NCI-H1417 treated with DMSO at 0.1 percent for 48 hours (cell line): ENCODE measurements around the gene ACTN4.

Experiments
- DNase-seq: peaks from one replicate; lab custom pipeline; 2025; lab: John Stamatoyannopoulos, UW

Gene ACTN4

DNA sequence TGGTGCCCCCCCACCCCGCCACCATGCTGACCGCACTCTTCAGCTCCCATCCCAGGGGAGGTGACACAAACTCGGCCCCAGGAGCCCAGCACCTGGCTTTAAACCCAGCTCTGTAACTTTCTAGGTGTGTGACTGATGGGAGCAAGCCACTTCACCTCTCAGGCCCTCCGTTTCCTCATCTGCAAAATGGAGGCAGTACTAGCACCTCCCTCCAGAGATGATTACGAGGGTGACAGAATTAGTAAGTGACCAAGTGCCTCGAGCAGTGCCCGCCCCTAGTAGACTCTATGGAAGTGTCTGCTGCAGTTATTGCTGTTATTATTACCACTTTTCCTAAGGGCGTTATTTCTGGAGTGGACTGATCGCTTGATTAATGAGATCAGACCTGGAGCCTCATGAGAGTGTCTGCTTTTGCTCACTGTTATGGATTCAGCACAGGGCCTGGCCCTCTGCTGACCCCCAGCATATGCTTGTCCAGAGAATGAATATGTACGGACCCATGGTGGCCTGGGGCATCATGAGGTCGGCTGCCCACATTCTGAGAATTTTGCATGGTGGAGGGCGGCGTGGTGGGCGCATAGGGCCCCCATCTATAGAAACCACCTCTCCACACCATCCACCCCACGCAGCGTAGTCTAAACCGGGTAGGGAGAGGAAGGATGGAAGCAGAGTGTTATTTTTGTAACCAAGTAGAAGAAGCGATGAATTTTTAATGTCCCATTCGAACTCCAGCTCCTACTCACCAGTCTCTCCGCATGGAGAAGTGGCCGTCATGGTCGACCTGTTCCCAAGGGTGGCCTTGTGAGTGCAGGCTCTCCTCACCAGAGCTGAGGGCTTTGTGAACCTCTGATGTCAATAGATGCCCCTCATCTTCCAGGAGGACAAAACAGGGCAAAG, 48.6 kb downstream of the ACTN4 start:
- no peak for DNase-seq

- no peak for DNase-seq
These were observed 49.2 kb downstream of the ACTN4 start for GRCh38 chr19:38696729-38697055.

DNA sequence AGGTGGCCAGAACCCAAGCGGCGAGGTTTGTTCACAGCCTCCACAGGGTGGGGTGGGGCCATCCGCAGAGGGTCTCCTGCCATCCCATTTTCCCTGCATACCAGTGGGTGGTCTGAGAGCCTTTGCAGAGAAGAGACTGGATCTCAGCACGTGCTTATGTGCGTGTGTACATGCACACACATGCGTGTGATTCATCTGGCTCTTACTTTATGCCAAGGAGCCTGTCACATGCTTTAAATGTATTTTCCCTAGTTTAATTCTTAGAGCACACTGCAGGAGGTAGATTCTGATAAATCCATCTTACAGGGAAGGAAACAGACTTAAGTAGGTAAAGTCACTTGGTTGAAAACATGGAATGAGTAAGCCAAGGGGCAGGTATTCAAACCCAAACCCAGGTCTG, 49.7 kb downstream of the ACTN4 start:
- DNase-seq: no peak

- DNase-seq: no peak
These were observed 50.2 kb downstream of the ACTN4 start for GRCh38 chr19:38697641-38698071.

GRCh38 chr19:38698225-38699026, 51.0 kb downstream of the ACTN4 start:
- DNase-seq: no peak

- DNase-seq: no peak
These were observed 51.5 kb downstream of the ACTN4 start for GRCh38 chr19:38699027-38699346.

- DNase-seq: no peak
These were observed 52.3 kb downstream of the ACTN4 start for GRCh38 chr19:38699647-38700349.

GRCh38 chr19:38700350-38700901, 53.0 kb downstream of the ACTN4 start:
- DNase-seq: no peak

- no peak for DNase-seq
These were observed 53.5 kb downstream of the ACTN4 start for GRCh38 chr19:38700902-38701454.

GRCh38 chr19:38701455-38702063, 54.1 kb downstream of the ACTN4 start:
- no peak for DNase-seq

GRCh38 chr19:38702278-38702677, 54.8 kb downstream of the ACTN4 start:
- no peak for DNase-seq

DNA sequence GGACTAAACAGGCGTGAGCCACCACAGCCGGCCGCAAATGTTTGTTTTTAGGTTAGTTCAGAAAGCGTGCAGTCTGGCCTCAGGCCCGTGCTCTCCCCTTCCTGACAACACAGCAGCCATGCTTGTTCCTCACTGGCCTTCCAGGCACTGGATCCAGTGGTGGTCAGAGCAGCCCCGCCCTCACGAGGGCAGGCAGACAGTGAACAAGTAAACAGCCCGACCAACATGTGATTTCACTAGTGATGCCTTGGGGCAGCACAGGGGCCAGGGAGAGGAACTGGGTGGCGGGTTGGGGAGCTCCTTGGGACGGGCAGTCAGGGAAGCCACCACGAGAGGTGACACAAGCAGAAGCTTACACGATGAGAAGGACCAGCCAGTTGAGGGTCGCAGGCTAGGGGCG, 56.1 kb downstream of the ACTN4 start:
- no peak for DNase-seq

DNA sequence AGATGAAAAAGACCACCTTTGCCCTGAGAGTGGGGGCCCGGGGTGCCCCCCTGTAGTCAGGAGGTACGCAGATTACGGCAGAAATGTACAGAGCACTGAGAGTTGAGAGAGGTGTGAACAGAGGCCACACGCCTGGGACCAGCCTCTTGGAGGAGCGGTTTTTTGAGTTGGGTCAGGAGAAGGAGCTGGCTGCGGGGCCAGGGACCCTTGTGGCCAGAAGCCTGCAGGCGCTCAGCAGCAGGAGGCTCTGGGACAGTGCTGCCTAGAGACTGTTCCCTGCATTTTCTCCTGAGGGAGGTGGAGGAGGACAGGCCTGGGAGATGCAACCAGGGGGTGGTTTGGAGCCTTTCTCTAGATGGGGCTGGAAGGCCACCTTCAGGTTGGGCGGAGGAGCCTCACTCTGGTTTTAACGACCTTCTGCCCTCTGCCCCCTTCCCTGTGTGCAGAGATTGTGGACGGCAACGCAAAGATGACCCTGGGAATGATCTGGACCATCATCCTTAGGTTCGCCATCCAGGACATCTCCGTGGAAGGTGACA, 57.1 kb downstream of the ACTN4 start:
- no peak for DNase-seq

GRCh38 chr19:38705197-38706019, 58.0 kb downstream of the ACTN4 start:
- no peak for DNase-seq

GRCh38 chr19:38706792-38707511, 59.5 kb downstream of the ACTN4 start:
- DNase-seq: no peak

DNA sequence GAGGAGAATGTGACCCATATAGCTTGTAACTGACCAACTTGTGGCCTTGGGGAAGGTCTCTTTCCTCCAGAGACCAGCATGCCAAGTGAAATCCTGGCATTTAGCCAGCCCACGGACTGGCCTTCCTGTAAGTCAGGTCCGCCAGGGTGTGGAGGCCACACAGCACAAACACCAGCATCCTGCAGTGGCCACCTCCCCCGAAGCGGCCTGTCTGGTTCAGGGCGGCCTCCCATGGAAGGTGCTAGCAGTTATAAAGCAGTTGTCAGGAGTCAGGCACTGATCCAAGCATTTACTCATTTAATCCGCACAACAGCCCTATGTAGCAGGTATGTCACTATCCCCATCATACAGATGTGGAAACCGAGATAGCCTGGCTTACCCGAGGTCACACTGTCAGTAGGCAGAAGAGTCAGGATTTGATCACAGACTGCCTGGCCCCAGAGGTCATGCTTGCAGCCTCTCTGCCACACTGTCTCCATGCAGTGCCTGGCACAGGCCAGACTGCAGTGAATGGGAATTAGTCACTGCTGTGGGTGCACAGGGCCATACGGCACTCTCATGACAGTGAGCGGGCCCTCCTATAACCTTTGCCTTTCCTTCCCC, 60.2 kb downstream of the ACTN4 start:
- DNase-seq: no peak

DNA sequence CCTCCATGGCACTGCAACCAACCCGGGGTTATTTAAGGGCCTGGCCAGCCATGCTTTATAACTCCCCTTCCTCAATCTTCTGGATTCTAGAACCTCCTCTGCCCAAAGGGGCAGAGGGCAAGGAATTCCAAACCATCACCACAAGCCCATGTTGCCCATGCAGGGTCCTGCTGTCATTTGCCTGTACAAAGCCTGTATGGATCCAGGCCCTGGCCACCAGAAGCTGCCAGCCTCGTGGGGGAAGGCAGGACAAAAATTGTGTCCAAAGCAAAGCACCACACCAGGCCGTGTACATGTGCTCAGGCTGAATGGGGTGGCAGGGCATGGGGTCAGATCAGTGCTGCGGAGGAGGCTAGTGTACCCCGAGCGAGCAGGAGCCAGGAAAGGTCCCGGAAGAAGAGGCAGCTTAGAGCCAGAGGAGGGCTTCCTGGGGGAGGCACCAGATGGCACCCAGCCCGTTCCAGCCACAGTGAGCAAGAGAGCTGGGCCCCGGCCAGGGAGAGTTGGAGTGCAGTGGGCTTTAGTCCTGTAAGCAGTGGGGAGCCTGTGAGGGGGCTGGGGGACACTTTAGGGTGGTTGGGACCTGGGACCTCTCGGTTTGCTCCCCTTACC, 61.1 kb downstream of the ACTN4 start:
- DNase-seq: no peak

GRCh38 chr19:38709119-38709518, 61.7 kb downstream of the ACTN4 start:
- DNase-seq: no peak
